ENCODE results near the gene CDH13.

The CDH13 gene

DNA sequence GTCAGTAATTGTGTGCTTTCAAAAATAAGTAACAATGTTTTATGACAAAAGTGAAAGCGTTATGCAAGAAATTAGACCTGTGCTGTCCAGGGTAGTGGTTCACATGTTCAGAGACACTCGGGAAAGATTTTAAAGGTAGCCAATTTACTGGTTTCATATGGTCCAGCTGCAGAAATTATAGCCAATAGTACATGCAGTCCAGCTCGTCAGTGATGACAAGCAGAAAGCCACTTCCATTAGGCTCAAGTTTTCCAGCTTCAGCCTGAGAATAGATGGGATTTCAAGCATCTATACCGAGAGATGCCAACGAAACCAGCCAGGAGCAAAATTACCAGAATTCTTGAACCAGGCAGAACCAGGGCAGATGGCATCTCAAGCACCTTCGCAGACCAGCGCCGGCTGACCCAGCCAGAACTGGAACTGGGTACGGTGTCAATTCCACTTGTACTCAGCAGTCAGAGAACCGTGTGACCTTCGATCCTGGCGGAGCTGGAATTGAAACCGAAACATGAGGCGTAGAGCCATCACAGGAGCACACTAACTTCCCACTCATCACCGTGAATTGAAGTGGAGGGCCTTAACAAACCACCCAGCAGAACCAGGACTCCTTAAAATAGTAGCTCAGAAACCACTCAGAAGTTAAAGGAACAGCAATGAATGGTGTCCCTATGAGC is 973.2 kb downstream of the CDH13 start:
- TF ChIP-seq CTCF (conservative IDR thresholded peaks at IDR 0.05; ENCODE audit: low read length): no peak
- no peak overlapping the region for H3K4me3 ChIP-seq (ENCODE audit: low read length)
- no peak for DNase-seq (ENCODE audit: low read depth)

GRCh38 chr16:83602761-83603722 is 976.3 kb downstream of the CDH13 start:
- DNase-seq (ENCODE audit: low read depth): no peak
- no peak overlapping the region for H3K4me3 ChIP-seq (ENCODE audit: low read length)
- TF ChIP-seq CTCF (conservative IDR thresholded peaks at IDR 0.05; ENCODE audit: low read length): no peak

DNA sequence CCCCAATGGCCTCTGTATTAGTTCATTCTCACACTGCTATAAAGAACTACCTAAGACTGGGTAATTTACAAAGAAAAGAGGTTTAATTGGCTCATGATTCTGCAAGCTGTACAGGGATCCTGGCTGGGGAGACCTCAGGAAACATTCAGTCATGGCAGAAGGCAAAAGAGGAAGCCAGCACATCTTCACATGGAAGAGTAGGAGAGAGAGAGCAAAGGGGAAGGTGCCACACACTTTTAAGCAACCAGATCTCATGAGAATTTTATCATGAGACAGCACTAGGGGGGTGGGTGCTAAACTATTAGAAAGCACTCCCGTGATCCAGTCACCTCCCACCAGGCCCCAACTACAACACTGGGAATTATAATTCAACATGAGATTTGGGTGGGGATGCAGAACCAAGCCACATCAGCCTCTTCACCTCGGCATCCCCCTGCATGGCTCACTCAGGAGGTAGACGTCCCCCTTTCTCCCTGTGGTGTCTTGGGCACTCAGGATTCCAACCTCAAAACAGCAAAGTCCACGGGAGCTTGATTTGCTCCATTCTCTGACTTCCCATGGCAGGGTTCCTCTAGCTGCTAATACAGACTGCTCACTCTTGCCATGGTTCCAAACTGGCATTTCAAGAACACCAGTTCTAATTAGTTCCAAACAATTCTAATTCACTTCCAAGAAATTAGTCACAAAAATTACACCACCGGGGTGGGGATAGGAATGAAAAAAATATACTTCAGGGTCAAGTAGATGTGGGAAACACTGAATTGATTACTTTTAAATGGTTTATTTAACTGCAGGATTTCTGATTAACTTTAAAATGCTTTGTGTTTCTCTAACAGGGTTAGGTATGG is 977.2 kb downstream of the CDH13 start:
- TF ChIP-seq CTCF (conservative IDR thresholded peaks at IDR 0.05; ENCODE audit: low read length): no peak
- no peak overlapping the region for H3K4me3 ChIP-seq (ENCODE audit: low read length)
- peak; percentile 70 for DNase-seq (ENCODE audit: low read depth)

DNA sequence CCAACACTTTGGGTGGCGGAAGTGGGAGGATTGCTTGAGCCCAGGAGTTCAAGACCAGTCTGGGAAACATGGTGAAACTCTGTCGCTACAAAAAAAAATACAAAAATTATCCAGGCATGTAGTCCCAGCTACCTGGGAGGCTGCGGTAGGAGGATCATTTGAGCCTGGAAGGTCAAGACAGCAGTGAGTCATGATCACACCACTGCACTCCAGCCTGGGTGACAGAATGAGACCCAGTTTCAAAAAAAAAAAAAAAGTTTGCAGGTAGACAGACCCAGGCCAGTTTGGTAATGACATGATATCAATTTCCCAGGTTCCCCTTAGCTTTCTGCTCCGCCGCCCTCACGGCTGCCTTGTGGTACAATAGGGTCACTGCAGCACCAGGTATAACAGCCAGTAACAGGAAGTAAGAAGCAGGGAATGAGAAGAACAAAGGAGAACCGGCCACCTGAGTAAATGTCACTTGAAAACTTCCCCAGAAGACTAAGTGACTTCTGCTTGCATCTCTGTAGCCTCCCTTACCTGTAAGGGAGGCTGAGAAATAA is 979.8 kb downstream of the CDH13 start:
- no peak for DNase-seq (ENCODE audit: low read depth)
- no peak for TF ChIP-seq CTCF (conservative IDR thresholded peaks at IDR 0.05; ENCODE audit: low read length)
- H3K4me3 ChIP-seq (ENCODE audit: low read length): no peak overlapping the region

GRCh38 chr16:83609178-83609577 is 982.4 kb downstream of the CDH13 start:
- no peak for TF ChIP-seq CTCF (conservative IDR thresholded peaks at IDR 0.05; ENCODE audit: low read length)
- DNase-seq (ENCODE audit: low read depth): peak; percentile 21
- H3K4me3 ChIP-seq (ENCODE audit: low read length): no peak overlapping the region

GRCh38 chr16:83615141-83615952 is 988.6 kb downstream of the CDH13 start:
- H3K4me3 ChIP-seq (ENCODE audit: low read length): no peak overlapping the region
- no peak for TF ChIP-seq CTCF (conservative IDR thresholded peaks at IDR 0.05; ENCODE audit: low read length)
- peak; percentile 64 for DNase-seq (ENCODE audit: low read depth)
